Breast epithelium (tissue), 4 donors: ENCODE measurements around the gene DHDH. TPM values are rescaled to one million over a fixed set of nuclear protein-coding genes. Genes with fewer than 3 reads are reported as not detected.

Source experiments
- DNase-seq, 2 donors: peaks; one replicate each; pipeline ENCODE4 v3.0.0-alpha.2; 2019; ENCODE audit warnings: low spot score in 2 of 2
- H3K27ac ChIP-seq, 2 donors: fragments of 200-600 bp; sonication (generic) in 1 of 2; one replicate each; pipeline ENCODE4 v1.5.1; 2016 to 2019; ENCODE audit warnings: mild to moderate bottlenecking in 1 of 2
- H3K27me3 ChIP-seq, 2 donors: fragments of 200-600 bp; sonication (generic) in 1 of 2; one replicate each; pipeline versions ENCODE4 v1.5.1 to v1.6.0; 2017 to 2019; ENCODE audit warnings: control low read depth in 1 of 2, mild to moderate bottlenecking in 1 of 2
- H3K36me3 ChIP-seq: fragments of 200-600 bp; one replicate; pipeline ENCODE4 v1.5.1; 2019
- H3K4me1 ChIP-seq, 2 donors: fragments of 200-600 bp; sonication (generic); one replicate each; pipeline ENCODE4 v1.5.1; 2016 to 2019; ENCODE audit warnings: control low read depth in 1 of 2
- H3K4me3 ChIP-seq, 3 donors: fragments of 200-600 bp; sonication (generic); 1 replicate in 2 of 3; 2 replicates in 1 of 3; pipeline ENCODE4 v1.5.1; 2016 to 2019; ENCODE audit warnings: mild to moderate bottlenecking in 3 of 3, moderate library complexity in 2 of 3
- H3K9me3 ChIP-seq, 2 donors: fragments of 200-600 bp; sonication (generic) in 1 of 2; one replicate each; pipeline ENCODE4 v1.5.1; 2016 to 2019; ENCODE audit warnings: control low read depth in 1 of 2
- POLR2A ChIP-seq: fragments of 450-650 bp; IDR thresholded peaks from one replicate; pipeline ENCODE4 v1.6.1; 2016; ENCODE audit warnings: antibody characterized with exemption, mild to moderate bottlenecking, moderate library complexity
- POLR2AphosphoS5 ChIP-seq, 3 donors: sonication (generic); formaldehyde crosslinking; IDR thresholded peaks; one replicate each; pipeline ENCODE4 v1.6.1; 2017; ENCODE audit warnings: antibody characterized with exemption in 3 of 3
- intact Hi-C: fragments of 100-400 bp; cut with DNase I; formaldehyde crosslinking; loops from one replicate; pipeline ENCODE4 v1.15.1; 2023; ENCODE audit warnings: low total_unique reads
- total RNA-seq, 3 donors: library from RNA; depleted of rRNA; stranded (reverse); fragments of >200 nt; gene quantifications; one replicate each; pipeline ENCODE4 v1.1.0, GENCODE V29; 2016
- TF ChIP-seq, protein P1 (sequence below), 3 donors: fragments of 450-650 bp; IDR thresholded peaks; one replicate each; pipeline ENCODE4 v1.5.1; 2016 to 2017; ENCODE audit warnings: antibody characterized with exemption in 3 of 3, mild to moderate bottlenecking in 3 of 3, moderate library complexity in 3 of 3

DHDH gene
- total RNA-seq, 3 donors from 2014 or later = 0.96 to 1.3 TPM; not detected in 1

DNA sequence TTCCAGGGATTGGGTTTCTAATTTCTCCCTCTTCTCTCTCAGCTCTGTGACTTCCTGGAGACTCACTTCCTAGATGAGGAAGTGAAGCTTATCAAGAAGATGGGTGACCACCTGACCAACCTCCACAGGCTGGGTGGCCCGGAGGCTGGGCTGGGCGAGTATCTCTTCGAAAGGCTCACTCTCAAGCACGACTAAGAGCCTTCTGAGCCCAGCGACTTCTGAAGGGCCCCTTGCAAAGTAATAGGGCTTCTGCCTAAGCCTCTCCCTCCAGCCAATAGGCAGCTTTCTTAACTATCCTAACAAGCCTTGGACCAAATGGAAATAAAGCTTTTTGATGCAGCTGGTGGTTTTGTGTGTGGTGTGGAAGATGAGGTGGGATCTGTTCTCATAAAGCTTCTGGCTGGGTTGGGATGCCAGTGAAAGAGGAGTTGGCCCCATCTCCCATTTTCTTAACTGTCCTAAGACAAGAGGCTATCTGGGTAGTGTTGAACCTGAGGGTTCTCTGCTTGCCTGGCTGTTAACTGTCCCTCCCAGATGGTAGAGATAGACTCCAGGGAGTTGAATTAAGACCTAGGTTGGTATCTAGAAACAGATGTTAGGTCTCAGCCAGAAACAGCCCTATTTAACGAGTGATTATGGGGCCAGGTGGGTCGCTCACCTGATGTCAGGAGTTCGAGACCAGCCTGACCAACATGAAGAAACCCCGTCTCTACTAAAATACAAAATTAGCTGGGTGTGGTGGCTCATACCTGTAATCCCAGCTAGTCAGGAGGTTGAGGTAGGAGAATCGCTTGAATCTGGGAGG, 33.2 kb downstream of the DHDH start:
- intact Hi-C loops = no loop called here
- no peak for TF ChIP-seq POLR2AphosphoS5 (IDR thresholded peaks at IDR 0.05)
- TF ChIP-seq, protein P1, sequence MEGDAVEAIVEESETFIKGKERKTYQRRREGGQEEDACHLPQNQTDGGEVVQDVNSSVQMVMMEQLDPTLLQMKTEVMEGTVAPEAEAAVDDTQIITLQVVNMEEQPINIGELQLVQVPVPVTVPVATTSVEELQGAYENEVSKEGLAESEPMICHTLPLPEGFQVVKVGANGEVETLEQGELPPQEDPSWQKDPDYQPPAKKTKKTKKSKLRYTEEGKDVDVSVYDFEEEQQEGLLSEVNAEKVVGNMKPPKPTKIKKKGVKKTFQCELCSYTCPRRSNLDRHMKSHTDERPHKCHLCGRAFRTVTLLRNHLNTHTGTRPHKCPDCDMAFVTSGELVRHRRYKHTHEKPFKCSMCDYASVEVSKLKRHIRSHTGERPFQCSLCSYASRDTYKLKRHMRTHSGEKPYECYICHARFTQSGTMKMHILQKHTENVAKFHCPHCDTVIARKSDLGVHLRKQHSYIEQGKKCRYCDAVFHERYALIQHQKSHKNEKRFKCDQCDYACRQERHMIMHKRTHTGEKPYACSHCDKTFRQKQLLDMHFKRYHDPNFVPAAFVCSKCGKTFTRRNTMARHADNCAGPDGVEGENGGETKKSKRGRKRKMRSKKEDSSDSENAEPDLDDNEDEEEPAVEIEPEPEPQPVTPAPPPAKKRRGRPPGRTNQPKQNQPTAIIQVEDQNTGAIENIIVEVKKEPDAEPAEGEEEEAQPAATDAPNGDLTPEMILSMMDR (IDR thresholded peaks at IDR 0.05) = no peak
- TF ChIP-seq POLR2A = no peak
- H3K9me3 ChIP-seq = no peaks in the 10 kb centered on the region
- H3K4me1 ChIP-seq = peaks cover 0 to 14% of the 10 kb centered on the region in 2 donors
- H3K27ac ChIP-seq = peak overlapping the region; percentile 92 to 93
- no peaks in the 10 kb centered on the region for H3K36me3 ChIP-seq
- H3K4me3 ChIP-seq = peak overlapping the region; percentile 81 to 92 (median 88)
- H3K27me3 ChIP-seq = no peaks in the 10 kb centered on the region
- DNase-seq = no peak

DNA sequence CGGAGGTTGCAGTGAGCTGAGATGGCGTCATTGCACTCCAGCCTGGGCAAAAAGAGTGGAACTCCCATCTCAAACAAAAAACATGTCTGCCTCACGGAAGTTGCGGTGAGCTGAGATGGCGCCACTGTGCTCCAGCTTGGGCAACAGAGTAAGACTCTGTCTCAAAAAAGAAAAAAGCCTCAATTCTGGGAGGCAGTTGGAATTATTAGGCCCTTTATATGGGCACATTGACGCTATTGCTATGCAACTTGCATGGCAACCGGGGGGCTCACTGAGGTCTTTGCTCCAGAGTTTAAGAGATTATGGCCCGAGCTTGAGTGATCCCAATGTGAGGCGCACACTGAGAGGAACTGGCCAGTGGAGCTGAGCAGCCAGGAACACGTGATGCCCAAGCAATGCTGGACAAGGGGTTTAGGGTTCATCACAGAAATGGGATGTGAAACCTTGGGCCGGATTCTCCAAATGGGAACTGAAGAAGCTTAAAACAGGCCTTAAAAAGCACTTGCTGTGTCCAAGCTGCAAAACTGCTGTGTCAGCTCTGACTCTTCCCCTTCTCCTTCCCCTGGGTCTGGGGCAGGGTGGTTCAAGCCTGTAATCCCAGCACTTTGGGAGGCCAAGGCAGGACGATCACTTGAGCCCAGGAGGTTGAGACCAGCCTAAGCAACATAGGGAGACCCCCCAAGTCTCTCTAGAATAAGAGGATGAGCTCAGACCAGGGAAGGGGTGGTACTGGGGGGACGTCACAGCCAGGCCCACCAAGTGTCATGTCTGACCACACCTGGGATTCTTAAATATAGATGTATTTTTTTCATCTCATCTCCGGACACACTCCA, 34.1 kb downstream of the DHDH start:
- Histone ChIP-seq H3K27me3 (no peaks in the 10 kb centered on the region), H3K4me1 (peaks cover 0 to 14% of the 10 kb centered on the region in 2 donors), H3K9me3 (no peaks in the 10 kb centered on the region), H3K27ac (peak overlapping the region; percentile 92 to 93), H3K4me3 (peak overlapping the region; percentile 81 to 92 (median 88)), H3K36me3 (no peaks in the 10 kb centered on the region)
- DNase-seq = no peak
- peak in 1 of 3 donors; percentile 61 for TF ChIP-seq POLR2AphosphoS5 (IDR thresholded peaks at IDR 0.05)
- TF ChIP-seq POLR2A = peak; percentile 19
- TF ChIP-seq, protein P1 (IDR thresholded peaks at IDR 0.05) = no peak
- intact Hi-C loops = no loop called here

DNA sequence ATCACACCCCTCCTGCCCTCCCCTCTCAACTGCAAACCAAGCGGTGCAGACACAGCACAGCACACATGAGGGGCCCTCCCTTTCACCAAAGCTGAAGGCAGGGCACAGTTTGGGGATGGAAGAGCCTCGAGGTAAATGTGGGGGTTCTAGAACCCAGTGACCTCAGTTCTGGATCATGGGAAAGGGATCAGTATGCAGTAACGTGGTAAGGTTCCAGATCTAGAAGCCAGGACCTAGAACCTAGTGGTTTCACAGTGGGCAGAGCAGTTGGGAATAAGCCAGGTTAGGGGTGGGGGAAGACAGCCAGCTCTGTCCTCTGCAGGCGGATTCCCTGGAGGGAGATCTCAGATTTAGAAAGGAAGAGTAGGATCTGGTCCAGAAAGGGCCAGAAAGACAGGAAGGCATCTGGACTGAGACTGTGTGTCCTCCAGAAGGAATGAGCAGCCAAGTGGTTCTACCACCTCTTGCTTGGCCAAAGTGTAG, 34.7 kb downstream of the DHDH start:
- no peaks in the 10 kb centered on the region for H3K27me3 ChIP-seq
- H3K4me3 ChIP-seq = no peak overlapping the region
- H3K9me3 ChIP-seq = no peaks in the 10 kb centered on the region
- peaks cover 0 to 14% of the 10 kb centered on the region in 2 donors for H3K4me1 ChIP-seq
- TF ChIP-seq POLR2AphosphoS5 (IDR thresholded peaks at IDR 0.05) = peak in 1 of 3 donors; percentile 33
- TF ChIP-seq, protein P1 (IDR thresholded peaks at IDR 0.05) = no peak
- H3K27ac ChIP-seq = peak overlapping the region; percentile 22 to 62
- intact Hi-C loops = no loop called here
- no peak for DNase-seq
- no peaks in the 10 kb centered on the region for H3K36me3 ChIP-seq

DNA sequence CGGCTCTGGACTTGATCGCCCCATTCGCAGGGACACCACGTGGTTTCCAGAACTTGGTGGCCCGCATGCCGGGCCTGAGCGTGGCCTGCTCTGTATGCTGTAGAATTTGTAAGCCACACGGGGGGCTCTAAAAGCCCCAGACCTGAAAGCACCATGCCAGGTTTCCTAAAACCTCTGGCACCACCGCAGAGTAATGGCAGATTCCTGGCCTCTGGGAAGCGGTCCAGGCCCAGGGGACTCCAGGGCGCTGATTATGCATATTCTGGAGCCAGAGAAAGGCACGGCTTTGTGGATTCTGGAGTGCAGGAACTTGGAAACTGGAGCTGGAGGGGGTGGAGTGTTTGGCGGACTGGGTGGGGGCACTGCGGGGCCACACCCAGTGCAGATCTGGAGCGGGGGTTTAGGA, 35.3 kb downstream of the DHDH start:
- TF ChIP-seq POLR2AphosphoS5 (IDR thresholded peaks at IDR 0.05) = no peak
- TF ChIP-seq POLR2A = no peak
- TF ChIP-seq, protein P1 (IDR thresholded peaks at IDR 0.05) = no peak
- H3K4me3 ChIP-seq = no peak overlapping the region
- no peaks in the 10 kb centered on the region for H3K27me3 ChIP-seq
- peaks cover 0 to 14% of the 10 kb centered on the region in 2 donors for H3K4me1 ChIP-seq
- no peak for DNase-seq
- intact Hi-C loops = no loop called here
- H3K9me3 ChIP-seq = no peaks in the 10 kb centered on the region
- no peaks in the 10 kb centered on the region for H3K36me3 ChIP-seq
- no peak overlapping the region for H3K27ac ChIP-seq
